KMS-11 (cell line): Measurements from ENCODE around the gene TMEM161B.
"Not testable (repeated sequence)": the region's sequence is repeated elsewhere in the genome, so short reads cannot be mapped to it uniquely, and the experiment has no call there.

ENCODE experiments used
- H2AFZ ChIP-seq: fragments of 200-600 bp; sonication (generic); 2 replicates; pipeline ENCODE4 v1.6.1; 2016; ENCODE audit warnings: antibody characterized with exemption, mixed run types, low read depth
- H3K27ac ChIP-seq: fragments of 200-600 bp; sonication (generic); 2 replicates; pipeline ENCODE4 v1.6.1; 2016; ENCODE audit warnings: mild to moderate bottlenecking, mixed run types
- H3K27me3 ChIP-seq: fragments of 200-600 bp; sonication (generic); 2 replicates; pipeline ENCODE4 v1.6.1; 2017; ENCODE audit warnings: mild to moderate bottlenecking, low read depth, mixed run types, moderate library complexity; ENCODE audit not compliant: insufficient read depth
- H3K36me3 ChIP-seq: fragments of 200-600 bp; sonication (generic); 2 replicates; pipeline ENCODE4 v1.6.1; 2017; ENCODE audit warnings: mild to moderate bottlenecking, mixed run types; ENCODE audit not compliant: insufficient read depth
- H3K4me1 ChIP-seq: fragments of 200-600 bp; sonication (generic); 2 replicates; pipeline ENCODE4 v1.6.1; 2016; ENCODE audit warnings: mild to moderate bottlenecking, low read depth, mixed run types; ENCODE audit not compliant: poor library complexity, severe bottlenecking
- H3K4me2 ChIP-seq: fragments of 200-600 bp; sonication (generic); 2 replicates; pipeline ENCODE4 v1.7.0; 2016; ENCODE audit warnings: mild to moderate bottlenecking, mixed run types
- H3K4me3 ChIP-seq: fragments of 200-600 bp; sonication (generic); IDR thresholded peaks from 2 replicates; pipeline ENCODE4 v1.6.1; 2017; ENCODE audit warnings: low read depth, low read length, mixed read lengths; ENCODE audit not compliant: insufficient read depth
- H3K79me2 ChIP-seq: fragments of 200-600 bp; sonication (generic); 2 replicates; pipeline ENCODE4 v1.6.1; 2016; ENCODE audit warnings: low read depth, mixed run types; ENCODE audit not compliant: insufficient read depth
- H3K9ac ChIP-seq: fragments of 200-600 bp; sonication (generic); 2 replicates; pipeline ENCODE4 v1.6.1; 2016; ENCODE audit warnings: mild to moderate bottlenecking, mixed run types
- H4K20me1 ChIP-seq: fragments of 200-600 bp; sonication (generic); 2 replicates; pipeline ENCODE4 v1.6.1; 2016; ENCODE audit warnings: mild to moderate bottlenecking, mixed run types; ENCODE audit not compliant: insufficient read depth
- TF ChIP-seq, protein P1 (sequence below): fragments of 200-600 bp; sonication (generic); conservative IDR thresholded peaks from 2 replicates; pipeline ENCODE4 v1.6.1; 2017; ENCODE audit warnings: low read depth, mild to moderate bottlenecking, antibody characterized with exemption, low read length, moderate library complexity, mixed read lengths

TMEM161B gene

DNA sequence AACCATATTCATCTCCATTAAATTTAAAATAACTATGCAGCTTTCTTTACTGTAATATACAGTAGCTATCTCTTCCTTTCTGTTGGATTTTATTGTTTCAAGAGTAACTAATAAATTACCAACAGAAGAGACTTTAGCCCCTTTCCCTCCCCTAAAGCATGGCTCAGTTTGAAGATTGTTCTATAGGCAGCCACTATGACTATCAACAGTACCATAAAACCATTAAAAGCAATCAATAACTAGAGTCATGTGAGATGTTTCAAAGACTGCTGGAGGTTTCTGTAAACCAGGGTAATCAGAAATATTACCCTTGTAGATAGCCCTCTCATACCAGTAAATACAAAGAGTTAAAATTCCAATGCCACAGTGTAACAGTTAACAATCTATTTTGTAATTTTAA lies 73.0 kb downstream of the TMEM161B start:
- Histone ChIP-seq H3K4me2 (no peak overlapping the region), H3K36me3 (peaks cover 2% of the 10 kb centered on the region; the same call in 1 of the 2 replicates), H3K79me2 (no peaks in the 10 kb centered on the region), H2AFZ (no peak overlapping the region), H3K27ac (no peak overlapping the region), H3K4me3 (no peak overlapping the region), H3K4me1 (no peaks in the 10 kb centered on the region), H4K20me1 (no peaks in the 10 kb centered on the region), H3K27me3 (no peaks in the 10 kb centered on the region), H3K9ac (no peak overlapping the region)
- TF ChIP-seq, protein P1, sequence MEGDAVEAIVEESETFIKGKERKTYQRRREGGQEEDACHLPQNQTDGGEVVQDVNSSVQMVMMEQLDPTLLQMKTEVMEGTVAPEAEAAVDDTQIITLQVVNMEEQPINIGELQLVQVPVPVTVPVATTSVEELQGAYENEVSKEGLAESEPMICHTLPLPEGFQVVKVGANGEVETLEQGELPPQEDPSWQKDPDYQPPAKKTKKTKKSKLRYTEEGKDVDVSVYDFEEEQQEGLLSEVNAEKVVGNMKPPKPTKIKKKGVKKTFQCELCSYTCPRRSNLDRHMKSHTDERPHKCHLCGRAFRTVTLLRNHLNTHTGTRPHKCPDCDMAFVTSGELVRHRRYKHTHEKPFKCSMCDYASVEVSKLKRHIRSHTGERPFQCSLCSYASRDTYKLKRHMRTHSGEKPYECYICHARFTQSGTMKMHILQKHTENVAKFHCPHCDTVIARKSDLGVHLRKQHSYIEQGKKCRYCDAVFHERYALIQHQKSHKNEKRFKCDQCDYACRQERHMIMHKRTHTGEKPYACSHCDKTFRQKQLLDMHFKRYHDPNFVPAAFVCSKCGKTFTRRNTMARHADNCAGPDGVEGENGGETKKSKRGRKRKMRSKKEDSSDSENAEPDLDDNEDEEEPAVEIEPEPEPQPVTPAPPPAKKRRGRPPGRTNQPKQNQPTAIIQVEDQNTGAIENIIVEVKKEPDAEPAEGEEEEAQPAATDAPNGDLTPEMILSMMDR = no peak

GRCh38 chr5:88193896-88194295 lies 74.7 kb downstream of the TMEM161B start:
- Histone ChIP-seq H4K20me1 (no peaks in the 10 kb centered on the region), H3K36me3 (peaks cover 2% of the 10 kb centered on the region; the same call in 1 of the 2 replicates), H3K79me2 (no peaks in the 10 kb centered on the region)

GRCh38 chr5:88190106-88190834 lies 78.4 kb downstream of the TMEM161B start:
- no peaks in the 10 kb centered on the region for H3K27me3 ChIP-seq
- H3K4me1 ChIP-seq = no peaks in the 10 kb centered on the region
- H3K9ac ChIP-seq = no peak overlapping the region
- no peak overlapping the region for H3K27ac ChIP-seq
- H3K4me3 ChIP-seq = no peak overlapping the region
- H3K79me2 ChIP-seq = no peaks in the 10 kb centered on the region
- no peak overlapping the region for H3K4me2 ChIP-seq
- no peaks in the 10 kb centered on the region for H4K20me1 ChIP-seq
- no peak overlapping the region for H2AFZ ChIP-seq
- TF ChIP-seq, protein P1 = no peak
- H3K36me3 ChIP-seq = 0 out of 2 replicates have a peak, but pooled peaks cover 2% of the 10 kb centered on the region

More at GRCh38 chr5:88193896-88194295, 74.7 kb downstream of the TMEM161B start:
- Histone ChIP-seq H3K4me2 (no peak overlapping the region), H3K27ac (no peak overlapping the region), H2AFZ (no peak overlapping the region), H3K4me3 (no peak overlapping the region), H3K27me3 (no peaks in the 10 kb centered on the region), H3K4me1 (no peaks in the 10 kb centered on the region), H3K9ac (no peak overlapping the region)
- TF ChIP-seq, protein P1 = no peak

DNA sequence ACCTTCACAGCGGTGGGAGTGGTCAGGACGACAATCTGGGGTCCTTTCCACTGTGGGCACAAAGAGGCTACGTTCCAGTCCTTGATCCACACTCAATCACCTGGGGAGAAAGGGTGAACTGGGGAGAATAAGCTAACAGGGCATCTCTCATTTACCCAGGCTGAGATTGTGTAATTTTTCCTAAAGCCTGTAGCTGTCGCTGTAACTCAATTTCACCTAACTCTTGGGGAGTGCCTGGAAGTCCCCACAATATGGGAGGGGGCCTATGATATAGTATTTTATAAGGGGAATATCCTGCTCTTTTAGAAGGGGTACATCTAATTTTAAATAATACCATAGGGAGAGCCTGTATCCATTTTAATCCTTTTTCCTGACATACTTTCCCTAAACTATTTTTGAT lies 79.2 kb downstream of the TMEM161B start:
- H3K4me3 ChIP-seq = not testable (repeated sequence)

GRCh38 chr5:88188458-88189132 lies 80.0 kb downstream of the TMEM161B start:
- H2AFZ ChIP-seq = no peak overlapping the region
- H3K4me3 ChIP-seq = no peak overlapping the region
- H3K4me1 ChIP-seq = no peaks in the 10 kb centered on the region
- no peaks in the 10 kb centered on the region for H3K79me2 ChIP-seq
- H3K4me2 ChIP-seq = no peak overlapping the region
- no peaks in the 10 kb centered on the region for H4K20me1 ChIP-seq
- H3K36me3 ChIP-seq = no peaks in the 10 kb centered on the region
- TF ChIP-seq, protein P1 = no peak
- H3K9ac ChIP-seq = no peak overlapping the region
- H3K27ac ChIP-seq = no peak overlapping the region
- H3K27me3 ChIP-seq = no peaks in the 10 kb centered on the region

More for the DNA sequence above, 79.2 kb downstream of the TMEM161B start:
- not testable (repeated sequence) for H3K27ac ChIP-seq, H3K27me3 ChIP-seq, H3K79me2 ChIP-seq, H3K4me2 ChIP-seq, H2AFZ ChIP-seq, H3K36me3 ChIP-seq, H3K9ac ChIP-seq, H3K4me1 ChIP-seq, H4K20me1 ChIP-seq
